Ovary (tissue), 9 donors: ENCODE measurements around the gene MDM2. TPM values are rescaled to one million over a fixed set of nuclear protein-coding genes. Genes with fewer than 3 reads are reported as not detected.
A peak's percentile ranks its signal among the peaks of the same experiment; 100 is the strongest.
"Not testable (repeated sequence)": the region's sequence is repeated elsewhere in the genome, so short reads cannot be mapped to it uniquely, and the experiment has no call there.

Experiments
- DNase-seq, 5 donors: peaks; one replicate each; pipeline ENCODE4 v3.0.0-alpha.2; 2019 to 2020
- H3K27ac ChIP-seq, 2 donors: fragments of 200-600 bp; one replicate each; pipeline versions ENCODE4 v1.5.1 to v1.8.0; 2019 to 2022
- H3K27me3 ChIP-seq: fragments of 200-600 bp; one replicate; pipeline ENCODE4 v1.8.0; 2022
- H3K36me3 ChIP-seq: fragments of 200-600 bp; sonication (generic); one replicate; pipeline ENCODE4 v1.5.1; 2019
- H3K4me1 ChIP-seq: one replicate; pipeline ENCODE4 v1.8.1; 2013; ENCODE audit warnings: mild to moderate bottlenecking, moderate library complexity; ENCODE audit not compliant: insufficient read depth
- H3K4me3 ChIP-seq: fragments of 200-600 bp; sonication (generic); one replicate; pipeline ENCODE4 v1.5.1; 2017
- H3K9me3 ChIP-seq, 2 donors: fragments of 200-600 bp in 1 of 2; sonication (generic) in 1 of 2; one replicate each; pipeline versions ENCODE4 v1.5.1 to v1.8.1; 2013 to 2019; ENCODE audit warnings: mild to moderate bottlenecking in 1 of 2, moderate library complexity in 1 of 2
- CTCF ChIP-seq, 3 donors: fragments of 450-650 bp in 2 of 3; fragments of 200-600 bp in 1 of 3; IDR thresholded peaks; one replicate each; pipeline versions ENCODE4 v1.5.1 to v1.8.0; 2016 to 2022; ENCODE audit warnings: antibody characterized with exemption in 3 of 3, mild to moderate bottlenecking in 1 of 3
- EP300 ChIP-seq: sonication (generic); formaldehyde crosslinking; IDR thresholded peaks from one replicate; pipeline ENCODE4 v1.6.1; 2017; ENCODE audit warnings: antibody characterized with exemption
- POLR2A ChIP-seq: fragments of 450-650 bp; IDR thresholded peaks from one replicate; pipeline ENCODE4 v1.6.1; 2017; ENCODE audit warnings: antibody characterized with exemption, mild to moderate bottlenecking, moderate library complexity
- WGBS, 3 donors: extraction: QIAGEN DNeasy Blood & Tissue Kit in 1 of 3; methylation state at CpG; one replicate each; pipeline versions ENCODE4 v1.1.5 to v1.1.7; 2013 to 2017; 5-methylcytosine and 5-hydroxymethylcytosine counted together
- intact Hi-C, 4 donors: fragments of 100-400 bp; cut with DNase I; formaldehyde crosslinking; loops; one replicate each; pipeline versions ENCODE4 v1.11.0 to v1.15.1; 2022 to 2023
- polyA plus RNA-seq, 2 donors: library from polyadenylated mRNA; stranded (reverse); fragments of 200-250 nt in 1 of 2; fragments of 350-450 nt in 1 of 2; fragmentation: Illumina TruSeq in 1 of 2; extraction: RNeasy Lipid Tissue Mini Kit (QIAGEN cat#74804) in 1 of 2; gene quantifications; one replicate each; pipeline ENCODE4 v1.2.3, GENCODE V29; 2013 to 2014
- total RNA-seq, 7 donors: library from RNA; depleted of rRNA in 2 of 7; stranded (reverse); fragments of >200 nt in 2 of 7; fragmentation: NEBNext Ultra II Directional in 3 of 7; extraction: Animal tissue kit (Norgen Biotek cat#: 25700) in 3 of 7; gene quantifications; one replicate each; pipeline versions ENCODE4 v1.1.0 to v1.2.4, GENCODE V29; 2016 to 2023
- donor health status: DM: no; HTN: no; CAD: no; lungs with moderate emphysema.
- donor health status: DM: no; HTN: no; CAD: no.
- donor health status: Bipolar disorder and iron deficiency.
- donor health status: DM: yes; HTN: yes; CAD: no.
- donor health status: DM: no; HTN: no; CAD: no.
- donor health status: DM: yes; HTN: yes; CAD: no.

MDM2 gene
- total and polyA plus RNA-seq, 9 donors: 14.1 to 101 (median 68.4) TPM

GRCh38 chr12:68808388-68809189 is 612 bp downstream of the MDM2 start:
- no peaks in the 10 kb centered on the region for H3K9me3 ChIP-seq
- no peaks in the 10 kb centered on the region for H3K27me3 ChIP-seq
- DNase-seq: peak; percentile 74 to 81 (median 79)
- peaks cover 3% of the 10 kb centered on the region for H3K4me1 ChIP-seq
- peak overlapping the region; percentile 83 for H3K27ac ChIP-seq
- intact Hi-C loops: loop anchor here in 1 of 4 donors (10.0 kb wide), 1 partner anchor 64 kb away; the partner anchor contains the start of gene SLC35E3
- TF ChIP-seq CTCF (IDR thresholded peaks at IDR 0.05): peak in 1 of 3 donors; percentile 42
- TF ChIP-seq EP300: no peak
- TF ChIP-seq POLR2A: peak; percentile 18
- H3K36me3 ChIP-seq: no peaks in the 10 kb centered on the region
- H3K4me3 ChIP-seq: peak overlapping the region; percentile 87
- 0 to 1% (median 0%) methylated on average over 30 to 61 of the region's 61 CpGs for WGBS, 3 donors

- Histone ChIP-seq H3K4me3 (peak overlapping the region; percentile 87), H3K27ac (peak overlapping the region in 1 of 2 donors; percentile 83), H3K36me3 (no peaks in the 10 kb centered on the region), H3K9me3 (no peaks in the 10 kb centered on the region), H3K4me1 (peaks cover 3% of the 10 kb centered on the region), H3K27me3 (no peaks in the 10 kb centered on the region)
- TF ChIP-seq POLR2A (no peak), EP300 (no peak), CTCF (IDR thresholded peaks at IDR 0.05) (no peak)
- WGBS, 3 donors: 75 to 76% (median 76%) methylated on average over 12 of the region's 12 CpGs
- DNase-seq: no peak
- intact Hi-C loops: loop anchor here in 1 of 4 donors (10.0 kb wide), 1 partner anchor 65 kb away; the partner anchor contains the start of gene SLC35E3
Observed at GRCh38 chr12:68809190-68810026, 1.4 kb downstream of the MDM2 start.

GRCh38 chr12:68810027-68810389 is 2.0 kb downstream of the MDM2 start:
- H3K27ac ChIP-seq, DNase-seq, H3K4me1 ChIP-seq, H3K27me3 ChIP-seq, H3K36me3 ChIP-seq, H3K9me3 ChIP-seq, H3K4me3 ChIP-seq, intact Hi-C loops: not testable (repeated sequence)
- WGBS, 3 donors: 93 to 97% (median 97%) methylated on average over 13 of the region's 13 CpGs

- intact Hi-C loops, H3K4me1 ChIP-seq, H3K9me3 ChIP-seq, H3K4me3 ChIP-seq, H3K27ac ChIP-seq, H3K36me3 ChIP-seq, H3K27me3 ChIP-seq, DNase-seq: not testable (repeated sequence)
- 78 to 88% (median 85%) methylated on average over 6 of the region's 6 CpGs for WGBS, 3 donors
Observed at GRCh38 chr12:68811573-68811972, 3.6 kb downstream of the MDM2 start.

- Histone ChIP-seq H3K9me3 (no peaks in the 10 kb centered on the region), H3K27me3 (no peaks in the 10 kb centered on the region), H3K27ac (no peak overlapping the region), H3K4me3 (no peak overlapping the region), H3K36me3 (no peaks in the 10 kb centered on the region), H3K4me1 (peaks cover 3% of the 10 kb centered on the region)
- 44 to 71% (median 47%) methylated on average over 1 of the region's 1 CpG for WGBS, 3 donors
- intact Hi-C loops: no loop called here
- no peak for TF ChIP-seq EP300
- no peak for TF ChIP-seq CTCF (IDR thresholded peaks at IDR 0.05)
- TF ChIP-seq POLR2A: no peak
- DNase-seq: no peak
Observed at GRCh38 chr12:68812553-68813241, 4.7 kb downstream of the MDM2 start.
